ENCODE data around the gene CHTOP. TPM values are rescaled to one million over a fixed set of nuclear protein-coding genes. Genes with fewer than 3 reads are reported as not detected.
A peak's percentile ranks its signal among the peaks of the same experiment; 100 is the strongest.

CHTOP gene
- polyA plus RNA-seq, 1 of the 3 experiments (the other 2 are of a cell fraction): 84.9 TPM

DNA sequence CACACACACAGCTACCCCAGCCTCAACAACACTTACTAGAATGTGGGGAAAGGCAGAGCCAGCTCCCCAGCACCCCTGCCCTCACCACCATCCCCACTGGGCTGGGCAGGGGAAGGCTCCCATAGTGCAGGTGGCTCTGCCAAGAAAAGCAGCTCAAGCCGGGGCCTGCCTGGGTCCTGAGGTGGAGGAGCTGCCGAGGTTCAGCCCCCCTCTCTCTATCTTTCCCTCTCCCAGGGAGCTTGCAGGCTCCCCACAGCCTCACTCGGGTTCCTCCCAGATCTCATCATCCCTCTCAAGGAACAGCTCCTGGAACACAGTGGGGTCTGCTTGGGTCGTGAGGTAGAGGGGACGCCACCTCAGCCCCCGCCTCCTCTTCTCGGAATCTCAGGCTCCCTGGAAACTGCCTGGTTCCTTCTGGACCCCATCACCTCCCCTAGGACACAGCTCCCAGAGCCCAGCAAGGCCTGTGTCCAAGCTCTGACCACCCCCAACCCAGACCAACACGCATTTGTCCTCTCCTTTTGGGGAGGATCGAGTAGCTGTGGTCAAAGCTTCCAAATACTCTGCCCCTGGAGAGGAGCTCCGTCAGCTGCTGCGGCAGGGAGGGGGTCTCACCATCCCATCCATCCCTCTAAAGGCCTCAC lies 21.6 kb upstream of the CHTOP start:
- H3K4me2 ChIP-seq: peak overlapping the region; percentile 67
- H3K9ac ChIP-seq: peak overlapping the region; percentile 67
- WGBS (ENCODE audit: low lambda C conversion rate): 88% methylated on average over 9 of the region's 11 CpGs
- POLR2A ChIA-PET: no interaction called here
- H3K27me3 ChIP-seq (ENCODE audit: insufficient read depth): no peaks in the 10 kb centered on the region
- H3K79me2 ChIP-seq (ENCODE audit: insufficient read depth): peaks cover 43% of the 10 kb centered on the region
- H3K4me3 ChIP-seq (ENCODE audit: low read depth in 2 of 2, low read length in 1 of 2): peak overlapping the region; percentile 49 to 51; a peak in 3 of 4 replicates
- TF ChIP-seq TEAD4 (IDR thresholded peaks at IDR 0.05; ENCODE audit: borderline replicate concordance, insufficient read depth) (no peak), POLR2AphosphoS5 (IDR thresholded peaks at IDR 0.05; ENCODE audit: low read depth, low read length) (no peak), SIN3A (IDR thresholded peaks at IDR 0.05; ENCODE audit: borderline replicate concordance, low read depth, low read length) (no peak), MXI1 (IDR thresholded peaks at IDR 0.05; ENCODE audit: low read depth, low read length) (no peak), REST (IDR thresholded peaks at IDR 0.05; ENCODE audit: low read depth, low read length) (no peak), FOXM1 (IDR thresholded peaks at IDR 0.05; ENCODE audit: low read depth) (no peak), RFX5 (IDR thresholded peaks at IDR 0.05; ENCODE audit: low read length) (no peak), GATA2 (CRISPR knock-in tag; IDR thresholded peaks at IDR 0.05) (no peak), YY1 (IDR thresholded peaks at IDR 0.05; ENCODE audit: low read depth) (no peak), TAF1 (IDR thresholded peaks at IDR 0.05; ENCODE audit: borderline replicate concordance, low read depth, low read length) (no peak), EZH2phosphoT487 (IDR thresholded peaks at IDR 0.05; ENCODE audit: borderline replicate concordance, low read depth) (no peak), JUND (IDR thresholded peaks at IDR 0.05) (no peak), FOXJ3 (CRISPR knock-in tag; IDR thresholded peaks at IDR 0.05) (no peak), SMC3 (IDR thresholded peaks at IDR 0.05; ENCODE audit: low read depth, low read length) (no peak), MEF2A (IDR thresholded peaks at IDR 0.05; ENCODE audit: borderline replicate concordance, low read depth) (no peak), MAX (IDR thresholded peaks at IDR 0.05; ENCODE audit: low read depth) (no peak)
- TF ChIP-seq, protein P1, sequence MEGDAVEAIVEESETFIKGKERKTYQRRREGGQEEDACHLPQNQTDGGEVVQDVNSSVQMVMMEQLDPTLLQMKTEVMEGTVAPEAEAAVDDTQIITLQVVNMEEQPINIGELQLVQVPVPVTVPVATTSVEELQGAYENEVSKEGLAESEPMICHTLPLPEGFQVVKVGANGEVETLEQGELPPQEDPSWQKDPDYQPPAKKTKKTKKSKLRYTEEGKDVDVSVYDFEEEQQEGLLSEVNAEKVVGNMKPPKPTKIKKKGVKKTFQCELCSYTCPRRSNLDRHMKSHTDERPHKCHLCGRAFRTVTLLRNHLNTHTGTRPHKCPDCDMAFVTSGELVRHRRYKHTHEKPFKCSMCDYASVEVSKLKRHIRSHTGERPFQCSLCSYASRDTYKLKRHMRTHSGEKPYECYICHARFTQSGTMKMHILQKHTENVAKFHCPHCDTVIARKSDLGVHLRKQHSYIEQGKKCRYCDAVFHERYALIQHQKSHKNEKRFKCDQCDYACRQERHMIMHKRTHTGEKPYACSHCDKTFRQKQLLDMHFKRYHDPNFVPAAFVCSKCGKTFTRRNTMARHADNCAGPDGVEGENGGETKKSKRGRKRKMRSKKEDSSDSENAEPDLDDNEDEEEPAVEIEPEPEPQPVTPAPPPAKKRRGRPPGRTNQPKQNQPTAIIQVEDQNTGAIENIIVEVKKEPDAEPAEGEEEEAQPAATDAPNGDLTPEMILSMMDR (IDR thresholded peaks at IDR 0.05): no peak
- TF ChIP-seq, protein P2, sequence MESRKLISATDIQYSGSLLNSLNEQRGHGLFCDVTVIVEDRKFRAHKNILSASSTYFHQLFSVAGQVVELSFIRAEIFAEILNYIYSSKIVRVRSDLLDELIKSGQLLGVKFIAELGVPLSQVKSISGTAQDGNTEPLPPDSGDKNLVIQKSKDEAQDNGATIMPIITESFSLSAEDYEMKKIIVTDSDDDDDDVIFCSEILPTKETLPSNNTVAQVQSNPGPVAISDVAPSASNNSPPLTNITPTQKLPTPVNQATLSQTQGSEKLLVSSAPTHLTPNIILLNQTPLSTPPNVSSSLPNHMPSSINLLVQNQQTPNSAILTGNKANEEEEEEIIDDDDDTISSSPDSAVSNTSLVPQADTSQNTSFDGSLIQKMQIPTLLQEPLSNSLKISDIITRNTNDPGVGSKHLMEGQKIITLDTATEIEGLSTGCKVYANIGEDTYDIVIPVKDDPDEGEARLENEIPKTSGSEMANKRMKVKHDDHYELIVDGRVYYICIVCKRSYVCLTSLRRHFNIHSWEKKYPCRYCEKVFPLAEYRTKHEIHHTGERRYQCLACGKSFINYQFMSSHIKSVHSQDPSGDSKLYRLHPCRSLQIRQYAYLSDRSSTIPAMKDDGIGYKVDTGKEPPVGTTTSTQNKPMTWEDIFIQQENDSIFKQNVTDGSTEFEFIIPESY (IDR thresholded peaks at IDR 0.05; ENCODE audit: borderline replicate concordance, low read depth): no peak
- no peak for DNase-seq
- H3K9me2 ChIP-seq: no peaks in the 10 kb centered on the region
- peaks cover 15 to 23% of the 10 kb centered on the region in 2 experiments; a peak in 3 of 4 replicates for H3K4me1 ChIP-seq (ENCODE audit: control insufficient read depth in 1 of 2, insufficient read depth in 2 of 2, low read depth in 1 of 2, low read length in 1 of 2)
- H3K9me3 ChIP-seq: no peaks in the 10 kb centered on the region
- H4K20me1 ChIP-seq (ENCODE audit: insufficient read depth): no peaks in the 10 kb centered on the region
- peaks cover 6 to 7% of the 10 kb centered on the region in 2 experiments for H3K36me3 ChIP-seq (replicated peaks in 1 of 2; ENCODE audit: control insufficient read depth in 1 of 2, insufficient read depth in 2 of 2, low read length in 1 of 2)
- H2AFZ ChIP-seq (ENCODE audit: low read depth): no peak overlapping the region
- H3K27ac ChIP-seq (ENCODE audit: low read depth in 2 of 2, low read length in 1 of 2): peak overlapping the region in 1 of 2 experiments; percentile 9; a peak in 1 of 4 replicates
- CTCF ChIA-PET: interaction anchor here (2.0 to 3.5 kb wide), 3 partner anchors 9 to 101 kb away, joined by 10 to 11 read pairs (median 11); no protein-coding TSS in a partner anchor
- peaks cover 10% of the 10 kb centered on the region for H3F3A ChIP-seq (replicated peaks; ENCODE audit: insufficient read depth)
